HCT116 (cell line): Measurements from ENCODE around the gene WNT3A. TPM values are rescaled to one million over a fixed set of nuclear protein-coding genes. Genes with fewer than 3 reads are reported as not detected.

Experiments used
- ATAC-seq: fragments of 200-7000 bp; cut with Tn5 transposase; 2 replicates; pipeline ENCODE4 v1.9.1; 2020; ENCODE audit warnings: mild to moderate bottlenecking, moderate library complexity
- BruUV-seq: library from RNA; stranded (reverse); fragments of 400-500 nt; replicated peaks from 2 replicates; lab custom pipeline; 2021; lab: Mats Ljungman, UMichigan
- CTCF ChIA-PET: fragments of 300-600 bp; sonication (Branson Sonifier 250); formaldehyde crosslinking; loops from one replicate; lab custom pipeline; 2021; ENCODE audit warnings: antibody characterized with exemption; lab: Charles Lee
- POLR2A ChIA-PET: fragments of 300-600, 350-600 bp; sonication (Branson Sonifier 250); formaldehyde crosslinking; loops from one replicate; lab custom pipeline; 2021; ENCODE audit warnings: antibody characterized with exemption; lab: Charles Lee
- RAD21 ChIA-PET, 2 experiments: fragments of 300-600 bp; sonication (Branson Sonifier 250); formaldehyde crosslinking; loops; one replicate each; lab custom pipeline; 2023; ENCODE audit warnings: low total read pairs in 2 of 2; ENCODE audit not compliant: uncharacterized antibody in 2 of 2, unreplicated experiment in 2 of 2, low non-redundant PET in 1 of 2; lab: Charles Lee
- DNase-seq: peaks from one replicate; pipeline ENCODE4 v3.0.0-alpha.2; 2010; ENCODE audit warnings: low read depth, low spot score
- H2AFZ ChIP-seq: fragments of 200-600 bp; shearing (Covaris generic), sonication (generic); 2 replicates; pipeline ENCODE4 v1.6.1; 2017; ENCODE audit warnings: low read depth, mixed run types, mixed read lengths, antibody characterized with exemption, low read length; ENCODE audit not compliant: poor library complexity, severe bottlenecking
- H3K27ac ChIP-seq: 2 replicates; pipeline ENCODE4 v1.5.1; 2012; ENCODE audit warnings: low read depth, low read length
- H3K27me3 ChIP-seq: fragments of 200-600 bp; sonication (generic); 2 replicates; pipeline ENCODE4 v1.6.1; 2016; ENCODE audit warnings: mixed run types, low read length, mixed read lengths; ENCODE audit not compliant: insufficient read depth
- H3K36me3 ChIP-seq, 2 experiments: fragments of 200-500 bp in 1 of 2; fragments of 200-600 bp in 1 of 2; sonication (Bioruptor generic) in 1 of 2; sonication (generic) in 1 of 2; 2 replicates each; pipeline versions ENCODE4 v1.5.1 to v1.6.1; 2014 to 2016; ENCODE audit warnings: low read length in 2 of 2, inconsistent platforms in 1 of 2, mixed read lengths in 1 of 2, mixed run types in 1 of 2; ENCODE audit not compliant: insufficient read depth in 2 of 2, control insufficient read depth in 1 of 2
- H3K4me1 ChIP-seq, 2 experiments: fragments of 200-600 bp in 1 of 2; sonication (generic) in 1 of 2; 2 replicates each; pipeline versions ENCODE4 v1.5.1 to v1.6.1; 2012 to 2017; ENCODE audit warnings: low read length in 2 of 2, inconsistent platforms in 1 of 2, mild to moderate bottlenecking in 1 of 2, mixed read lengths in 1 of 2, mixed run types in 1 of 2, moderate library complexity in 1 of 2; ENCODE audit not compliant: insufficient read depth in 2 of 2, control insufficient read depth in 1 of 2
- H3K4me2 ChIP-seq: fragments of 200-600 bp; sonication (generic); 2 replicates; pipeline ENCODE4 v1.6.1; 2017; ENCODE audit warnings: mixed run types, low read length, mixed read lengths
- H3K4me3 ChIP-seq, 2 experiments: fragments of 200-600 bp in 1 of 2; sonication (generic) in 1 of 2; replicated peaks in 1 of 2; 2 replicates each; pipeline ENCODE4 v1.5.1; 2011 to 2016; ENCODE audit warnings: low read length in 2 of 2, control low read depth in 1 of 2, low read depth in 1 of 2, mild to moderate bottlenecking in 1 of 2, mixed read lengths in 1 of 2, mixed run types in 1 of 2
- H3K79me2 ChIP-seq: fragments of 200-600 bp; sonication (generic); 2 replicates; pipeline ENCODE4 v1.6.1; 2017; ENCODE audit warnings: mild to moderate bottlenecking, mixed run types, low read length, moderate library complexity, mixed read lengths; ENCODE audit not compliant: insufficient read depth
- H3K9ac ChIP-seq: fragments of 200-600 bp; sonication (generic); 2 replicates; pipeline ENCODE4 v1.6.1; 2016; ENCODE audit warnings: low read length, mixed read lengths
- H3K9me2 ChIP-seq: fragments of 200-600 bp; sonication (generic), shearing (Covaris generic); 2 replicates; pipeline ENCODE4 v1.6.1; 2017; ENCODE audit warnings: mixed run types, mild to moderate bottlenecking, moderate library complexity; ENCODE audit not compliant: insufficient read depth
- H3K9me3 ChIP-seq, 2 experiments: fragments of 200-500 bp in 1 of 2; fragments of 200-600 bp in 1 of 2; sonication (Bioruptor generic) in 1 of 2; sonication (generic) in 1 of 2; 2 replicates each; pipeline ENCODE4 v1.6.1; 2014 to 2017; ENCODE audit warnings: low read length in 2 of 2, mixed read lengths in 2 of 2, inconsistent platforms in 1 of 2, low read depth in 1 of 2, mild to moderate bottlenecking in 1 of 2, mixed run types in 1 of 2, moderate library complexity in 1 of 2; ENCODE audit not compliant: control insufficient read depth in 1 of 2, insufficient read depth in 1 of 2
- H4K20me1 ChIP-seq: fragments of 200-600 bp; sonication (generic), shearing (Covaris generic); 2 replicates; pipeline ENCODE4 v1.6.1; 2017; ENCODE audit warnings: mixed run types, mild to moderate bottlenecking, moderate library complexity; ENCODE audit not compliant: insufficient read depth
- ELF1 ChIP-seq: IDR thresholded peaks from 2 replicates; pipeline ENCODE4 v1.6.1; 2012; ENCODE audit warnings: low read depth, borderline replicate concordance
- POLR2A ChIP-seq: IDR thresholded peaks from 2 replicates; pipeline ENCODE4 v1.7.0; 2011; ENCODE audit warnings: borderline replicate concordance; ENCODE audit not compliant: insufficient read depth, insufficient read length; ENCODE audit errors: extremely low read depth
- POLR2AphosphoS5 ChIP-seq: IDR thresholded peaks from 2 replicates; pipeline ENCODE4 v1.6.1; 2011; ENCODE audit warnings: mild to moderate bottlenecking, low read depth, low read length, moderate library complexity
- ZFX ChIP-seq: fragments of 450-650 bp; IDR thresholded peaks from 2 replicates; pipeline ENCODE4 v1.6.1; 2017
- intact Hi-C: fragments of 100-400 bp; cut with micrococcal nuclease; formaldehyde crosslinking; loops from 2 replicates; pipeline ENCODE4 v1.10.0; 2022
- total RNA-seq: library from RNA; stranded (reverse); gene quantifications from one replicate; pipeline ENCODE4 v1.2.1, GENCODE V29; 2021; ENCODE audit not compliant: unreplicated experiment
- TF ChIP-seq, protein P1 (sequence below): IDR thresholded peaks from 2 replicates; pipeline ENCODE4 v1.6.1; 2011; ENCODE audit warnings: mild to moderate bottlenecking, low read length, moderate library complexity; ENCODE audit not compliant: insufficient replicate concordance; ENCODE audit errors: extremely low read depth

WNT3A gene
- total RNA-seq, 1 experiment from 2014 or later, result 3.7 TPM

DNA sequence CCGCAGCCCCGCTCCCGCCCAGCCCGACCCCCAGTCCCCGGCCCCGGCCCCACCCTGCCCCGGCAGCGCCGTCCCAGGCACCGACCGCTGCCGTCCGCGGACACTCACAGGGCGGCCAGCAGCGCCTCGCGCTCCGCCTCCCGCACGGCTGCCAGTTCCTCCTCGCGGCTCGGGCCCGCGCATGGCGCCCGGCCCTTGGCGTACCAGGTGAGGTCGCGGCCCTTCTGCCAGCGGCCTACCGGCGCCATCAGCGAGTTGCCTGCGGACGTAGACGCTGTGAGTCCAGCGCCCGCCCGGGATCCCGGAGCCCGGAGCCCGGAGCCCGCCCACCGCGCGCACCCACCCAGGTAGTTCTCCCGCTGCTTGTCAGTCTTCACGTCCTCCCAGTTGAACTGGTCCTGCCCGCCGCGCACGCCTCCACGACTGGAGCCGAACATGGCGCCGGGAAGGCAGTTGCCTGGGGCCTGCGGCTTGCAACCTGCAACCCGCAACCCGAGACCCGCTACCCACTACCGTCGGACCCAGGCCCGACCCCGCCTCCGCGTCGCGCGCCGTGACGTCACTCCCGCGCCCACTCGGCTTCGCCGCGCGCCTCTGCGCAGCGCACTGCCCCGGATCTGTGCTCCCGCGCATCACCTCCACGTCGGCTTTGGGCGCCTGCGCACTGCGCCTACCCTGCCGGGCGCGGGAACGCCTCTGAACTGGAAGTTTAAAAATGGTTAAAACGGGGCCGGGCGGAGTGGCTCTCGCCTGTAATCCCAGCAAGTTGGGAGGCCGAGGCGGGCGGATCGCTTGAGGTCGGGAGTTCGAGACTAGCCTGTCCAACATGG is 96.2 kb downstream of the WNT3A start, which contains the start of gene C1orf35:
TSS of gene C1orf35 (minus strand) at position 535 of the 830 bp plus-strand sequence. CDS start at position 437, 98 bp downstream.
- TF ChIP-seq ELF1, result no peak
- peak; percentile 91 for TF ChIP-seq ZFX
- peak; percentile 72 for TF ChIP-seq POLR2AphosphoS5
- TF ChIP-seq POLR2A, result peak; percentile 79
- TF ChIP-seq, protein P1, sequence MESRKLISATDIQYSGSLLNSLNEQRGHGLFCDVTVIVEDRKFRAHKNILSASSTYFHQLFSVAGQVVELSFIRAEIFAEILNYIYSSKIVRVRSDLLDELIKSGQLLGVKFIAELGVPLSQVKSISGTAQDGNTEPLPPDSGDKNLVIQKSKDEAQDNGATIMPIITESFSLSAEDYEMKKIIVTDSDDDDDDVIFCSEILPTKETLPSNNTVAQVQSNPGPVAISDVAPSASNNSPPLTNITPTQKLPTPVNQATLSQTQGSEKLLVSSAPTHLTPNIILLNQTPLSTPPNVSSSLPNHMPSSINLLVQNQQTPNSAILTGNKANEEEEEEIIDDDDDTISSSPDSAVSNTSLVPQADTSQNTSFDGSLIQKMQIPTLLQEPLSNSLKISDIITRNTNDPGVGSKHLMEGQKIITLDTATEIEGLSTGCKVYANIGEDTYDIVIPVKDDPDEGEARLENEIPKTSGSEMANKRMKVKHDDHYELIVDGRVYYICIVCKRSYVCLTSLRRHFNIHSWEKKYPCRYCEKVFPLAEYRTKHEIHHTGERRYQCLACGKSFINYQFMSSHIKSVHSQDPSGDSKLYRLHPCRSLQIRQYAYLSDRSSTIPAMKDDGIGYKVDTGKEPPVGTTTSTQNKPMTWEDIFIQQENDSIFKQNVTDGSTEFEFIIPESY, result peak; percentile 18

More for the DNA sequence above, 96.2 kb downstream of the WNT3A start, which contains the start of gene C1orf35:
- ATAC-seq (peak; percentile 83), DNase-seq (peak; percentile 84)
- H3K9me2 ChIP-seq, result no peaks in the 10 kb centered on the region
- H3K4me1 ChIP-seq, result peaks cover 5 to 22% of the 10 kb centered on the region in 2 experiments; a peak in 3 of 4 replicates
- no peaks in the 10 kb centered on the region for H3K27me3 ChIP-seq
- no peaks in the 10 kb centered on the region for H4K20me1 ChIP-seq
- peak within 1 kb of the TSS; percentile 91 for H3K9ac ChIP-seq
- H3K79me2 ChIP-seq, result peaks cover 49% of the 10 kb centered on the region
- POLR2A ChIA-PET, result no interaction called here
- H3K4me2 ChIP-seq, result peak within 1 kb of the TSS; percentile 94
- no peak within 1 kb of the TSS for H2AFZ ChIP-seq
- RAD21 ChIA-PET, result no interaction called here
- BruUV-seq, result no TSS peak
- peaks cover 9 to 30% of the 10 kb centered on the region in 2 experiments; a peak in 2 of 4 replicates for H3K36me3 ChIP-seq
- no peaks in the 10 kb centered on the region for H3K9me3 ChIP-seq
- intact Hi-C loops, result loop anchor here (1.0 kb wide), 1 partner anchor 104 kb away; no protein-coding TSS in a partner anchor
- CTCF ChIA-PET, result no interaction called here
- H3K27ac ChIP-seq, result peak within 1 kb of the TSS; percentile 85
- H3K4me3 ChIP-seq, result peak within 1 kb of the TSS; percentile 82 to 91
